Measurements from ENCODE around the gene HORMAD2.

DNA sequence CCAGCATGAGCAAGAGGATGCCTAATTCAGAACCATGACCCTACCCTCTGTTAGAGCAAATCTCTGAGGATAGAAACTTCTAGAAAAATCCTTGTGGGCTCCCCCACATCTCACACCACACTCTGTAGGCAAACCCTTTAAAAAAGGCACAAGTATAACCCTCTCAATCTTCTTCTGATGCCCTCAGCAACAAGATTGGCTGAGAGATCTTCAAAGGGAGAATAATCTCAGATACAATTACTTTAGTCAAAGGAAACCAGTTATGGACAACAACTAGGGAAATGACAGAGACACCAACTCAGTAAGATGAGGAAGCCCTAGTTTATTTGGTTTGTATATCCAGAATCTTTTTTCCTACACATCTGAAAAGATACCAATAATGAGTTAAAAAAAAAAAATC, 117.1 kb downstream of the HORMAD2 start:
- TF ChIP-seq, protein P1, sequence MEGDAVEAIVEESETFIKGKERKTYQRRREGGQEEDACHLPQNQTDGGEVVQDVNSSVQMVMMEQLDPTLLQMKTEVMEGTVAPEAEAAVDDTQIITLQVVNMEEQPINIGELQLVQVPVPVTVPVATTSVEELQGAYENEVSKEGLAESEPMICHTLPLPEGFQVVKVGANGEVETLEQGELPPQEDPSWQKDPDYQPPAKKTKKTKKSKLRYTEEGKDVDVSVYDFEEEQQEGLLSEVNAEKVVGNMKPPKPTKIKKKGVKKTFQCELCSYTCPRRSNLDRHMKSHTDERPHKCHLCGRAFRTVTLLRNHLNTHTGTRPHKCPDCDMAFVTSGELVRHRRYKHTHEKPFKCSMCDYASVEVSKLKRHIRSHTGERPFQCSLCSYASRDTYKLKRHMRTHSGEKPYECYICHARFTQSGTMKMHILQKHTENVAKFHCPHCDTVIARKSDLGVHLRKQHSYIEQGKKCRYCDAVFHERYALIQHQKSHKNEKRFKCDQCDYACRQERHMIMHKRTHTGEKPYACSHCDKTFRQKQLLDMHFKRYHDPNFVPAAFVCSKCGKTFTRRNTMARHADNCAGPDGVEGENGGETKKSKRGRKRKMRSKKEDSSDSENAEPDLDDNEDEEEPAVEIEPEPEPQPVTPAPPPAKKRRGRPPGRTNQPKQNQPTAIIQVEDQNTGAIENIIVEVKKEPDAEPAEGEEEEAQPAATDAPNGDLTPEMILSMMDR (IDR thresholded peaks at IDR 0.05), result no peak
- TF ChIP-seq POLR2A (IDR thresholded peaks at IDR 0.05; ENCODE audit: low read depth) (no peak), POLR2AphosphoS5 (IDR thresholded peaks at IDR 0.05) (no peak)
